K562 treated with DMSO at 1 percent for 48 hours (cell line): ENCODE results near the gene PECR. TPM values are rescaled to one million over a fixed set of nuclear protein-coding genes. Genes with fewer than 3 reads are reported as not detected.

Experiments used
- total RNA-seq: library from RNA; unstranded; fragments of 300-600 nt; gene quantifications from 2 replicates; pipeline ENCODE4 v1.2.3, GENCODE V29; 2022; ENCODE audit warnings: low replicate concordance; ENCODE audit errors: extremely low read depth

PECR gene
- total RNA-seq = not detected in 2 replicates

GRCh38 chr2:216081487-216082116, at the start of gene PECR, which contains the start of gene TMEM169:
PECR (minus strand) TSS chr2:216081809; CDS start chr2:216081741, 68 bp downstream.
TMEM169 (plus strand) TSS chr2:216081919; CDS start chr2:216095964, 14,045 bp downstream.

GRCh38 chr2:216108967-216109921, 27.6 kb upstream of the PECR start, which contains the start of gene XRCC5:
XRCC5 (plus strand) TSS chr2:216109348; CDS start chr2:216109437, 89 bp downstream.

GRCh38 chr2:216013080-216013909, 68.3 kb downstream of the PECR start, which contains the start of gene MREG:
MREG (minus strand) TSS chr2:216013551; CDS start chr2:216013327, 224 bp downstream.

Other genes with a start within 250 kb of the PECR start
- gene MREG, start 68.3 kb downstream of the PECR start, total RNA-seq = not detected in 2 replicates
- not detected in 2 replicates for gene TMEM169, start 110 bp upstream of the PECR start, total RNA-seq
- gene XRCC5, start 27.5 kb upstream of the PECR start, total RNA-seq = not detected in 2 replicates